ENCODE data around the gene IL27RA.
A peak's percentile ranks its signal among the peaks of the same experiment; 100 is the strongest.

Gene IL27RA

DNA sequence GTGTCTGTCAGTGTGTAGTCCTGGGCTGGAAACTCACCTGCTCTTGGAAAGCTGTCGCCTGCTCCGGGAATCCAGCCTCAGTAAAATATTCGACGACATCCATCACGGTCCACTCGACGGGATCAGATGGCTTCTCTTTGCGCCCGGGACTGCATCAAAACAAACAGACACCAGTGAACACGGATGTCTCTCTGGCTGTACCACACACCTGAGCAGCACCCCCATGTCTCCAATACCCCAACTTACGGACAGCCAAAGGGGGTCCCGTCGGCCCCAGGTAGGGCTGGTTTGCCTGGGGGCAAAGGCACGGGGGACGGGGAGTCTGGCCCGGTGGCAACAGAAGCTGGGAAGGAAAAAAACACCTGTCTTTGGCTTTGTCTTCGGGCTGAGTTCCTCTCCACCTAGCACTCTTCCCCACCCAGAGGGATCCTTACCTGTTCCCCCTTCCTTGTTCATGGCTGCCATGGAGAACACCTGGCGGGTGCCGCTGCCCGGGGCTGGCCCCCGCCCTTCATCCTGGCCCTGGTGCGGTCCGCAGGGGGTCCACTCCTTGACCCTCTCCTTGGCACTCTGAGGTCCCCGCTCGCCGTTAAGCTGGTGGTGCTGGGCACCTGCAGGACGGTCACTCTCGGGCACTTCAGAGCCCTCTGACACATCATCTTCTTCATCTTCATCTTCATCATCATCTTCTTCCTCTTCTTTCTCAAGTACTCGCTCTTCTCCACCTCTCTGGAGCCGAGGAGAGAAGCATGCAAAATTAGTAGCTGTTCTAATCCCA is 57.3 kb downstream of the IL27RA start:
- no peak for DNase-seq (ENCODE audit: low spot score)

DNA sequence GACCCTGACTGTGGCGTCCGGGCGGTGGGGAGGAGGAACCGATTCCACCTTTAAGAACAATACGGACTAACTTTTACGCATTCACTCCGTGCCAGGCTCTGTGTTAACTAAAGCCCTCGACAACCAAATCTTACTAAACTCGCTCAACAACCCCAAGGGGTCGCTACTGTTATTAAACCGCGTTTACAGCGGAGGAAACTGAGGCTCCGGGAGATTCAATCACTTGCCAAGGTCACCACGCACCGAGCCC is 57.8 kb downstream of the IL27RA start:
- peak; percentile 25 for DNase-seq (ENCODE audit: low spot score)

DNA sequence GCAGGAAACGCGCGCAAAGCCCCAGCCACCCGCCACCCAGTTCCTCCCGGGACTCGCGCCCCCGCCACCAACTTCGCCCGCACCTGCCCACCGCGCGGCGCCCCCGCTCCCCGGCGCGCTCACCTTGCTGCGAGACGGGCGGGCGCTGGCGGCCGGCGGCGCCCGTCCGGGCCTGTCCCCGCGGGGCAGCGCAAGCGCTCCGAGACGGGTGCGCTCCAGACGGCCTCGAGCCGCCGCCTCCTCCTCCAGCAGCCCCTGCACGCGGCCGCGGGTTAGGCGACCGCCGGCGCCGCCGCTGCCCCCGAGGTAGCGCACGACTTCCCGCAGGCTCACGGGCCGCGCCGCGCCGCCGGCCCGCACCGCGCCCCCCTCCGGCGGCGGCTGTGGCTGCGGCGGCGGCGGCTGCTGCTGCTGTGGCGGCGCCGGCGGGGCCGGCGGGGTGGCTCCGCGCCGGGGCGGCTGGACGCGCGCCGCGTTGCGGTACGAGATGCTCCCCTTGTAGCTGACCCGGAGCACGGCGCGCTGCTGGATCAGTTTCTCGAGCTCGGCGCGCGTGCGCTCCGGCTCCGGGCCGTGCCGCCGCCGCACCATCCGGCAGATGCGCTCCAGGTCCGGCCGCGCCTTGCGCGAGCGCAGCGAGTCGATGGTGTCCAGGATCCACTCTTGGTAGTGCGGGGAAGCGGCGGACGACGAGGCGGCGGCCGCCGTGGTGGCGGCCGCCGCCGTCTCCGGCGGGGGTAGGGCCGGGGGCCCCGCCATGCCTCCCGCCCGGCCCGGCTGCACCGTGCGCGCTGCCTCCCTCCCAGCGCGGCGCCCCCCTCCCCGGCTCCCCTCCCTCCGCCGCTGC is 58.3 kb downstream of the IL27RA start:
- DNase-seq (ENCODE audit: low spot score), result peak; percentile 56

DNA sequence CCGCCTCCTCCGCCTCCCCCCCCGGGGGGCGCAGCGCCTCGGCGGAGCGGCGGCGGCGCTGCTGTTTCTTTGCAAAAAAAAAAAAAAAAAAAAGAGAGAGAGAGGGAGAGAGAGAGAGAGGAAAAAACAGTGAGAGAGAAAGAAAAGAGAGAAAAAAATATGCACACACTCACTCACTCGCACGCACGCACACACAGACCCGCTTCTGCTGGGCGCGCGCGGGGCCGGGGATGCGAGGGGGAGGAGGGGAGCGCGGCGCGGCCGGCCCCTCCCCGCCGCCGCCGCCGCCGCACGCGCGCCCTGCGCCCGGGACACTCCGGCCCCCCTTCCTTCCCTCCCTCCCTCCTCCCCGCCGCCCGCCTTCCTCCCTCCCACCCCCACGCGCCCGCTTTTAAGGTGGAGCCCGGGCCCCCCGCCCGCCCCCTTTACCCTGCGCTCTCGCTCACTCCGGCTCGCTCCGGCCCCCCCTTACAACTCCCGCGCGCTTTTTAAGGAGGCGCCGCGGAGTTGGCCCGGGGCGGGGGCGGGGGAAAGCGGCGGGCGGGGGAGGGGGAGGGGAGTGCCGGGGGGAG is 59.0 kb downstream of the IL27RA start, which contains the start of gene SAMD1:
Gene SAMD1, minus strand, starts transcription at position 243 of the 572 bp plus-strand sequence.
- DNase-seq (ENCODE audit: low spot score), result peak; percentile 88

DNA sequence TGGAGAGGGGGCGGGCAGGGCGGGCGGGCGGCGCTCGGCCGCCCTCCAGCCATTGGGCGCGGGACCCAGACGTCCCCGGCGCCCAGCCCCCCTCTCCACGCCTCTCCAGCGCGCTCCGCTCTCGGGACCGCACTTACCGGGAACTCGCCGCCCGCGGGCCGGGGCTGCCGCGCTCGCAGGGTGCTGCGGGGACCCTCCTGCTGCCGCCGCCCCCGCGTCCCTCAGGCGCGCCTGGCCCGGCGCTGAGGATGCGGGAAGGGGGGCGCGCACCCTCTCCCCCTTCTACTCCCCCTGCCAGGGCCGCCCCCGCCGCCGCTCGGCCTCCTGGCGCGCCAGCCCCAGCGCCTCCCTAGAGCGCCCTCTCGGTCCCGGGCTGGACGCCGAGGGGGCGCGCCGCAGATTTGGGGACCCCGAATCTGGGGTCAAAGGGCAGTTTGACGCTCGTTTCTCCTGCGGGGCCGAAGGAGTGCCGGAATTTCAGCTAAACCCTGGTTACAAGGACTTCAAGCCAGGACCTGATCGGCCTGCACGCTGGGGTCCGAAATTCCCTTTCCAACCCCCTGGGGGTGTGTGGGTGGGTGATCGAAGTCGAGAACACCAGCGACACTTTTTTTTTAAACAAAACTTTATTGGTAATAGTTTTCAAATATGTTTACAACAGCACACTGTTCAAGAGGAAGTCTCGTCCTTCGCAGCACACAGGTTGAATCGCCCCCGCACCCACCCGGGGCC is 59.7 kb downstream of the IL27RA start:
- DNase-seq (ENCODE audit: low spot score), result peak; percentile 91

- peak; percentile 61 for DNase-seq (ENCODE audit: low spot score)
Observed at GRCh38 chr19:14091813-14092462, 60.4 kb downstream of the IL27RA start.

DNA sequence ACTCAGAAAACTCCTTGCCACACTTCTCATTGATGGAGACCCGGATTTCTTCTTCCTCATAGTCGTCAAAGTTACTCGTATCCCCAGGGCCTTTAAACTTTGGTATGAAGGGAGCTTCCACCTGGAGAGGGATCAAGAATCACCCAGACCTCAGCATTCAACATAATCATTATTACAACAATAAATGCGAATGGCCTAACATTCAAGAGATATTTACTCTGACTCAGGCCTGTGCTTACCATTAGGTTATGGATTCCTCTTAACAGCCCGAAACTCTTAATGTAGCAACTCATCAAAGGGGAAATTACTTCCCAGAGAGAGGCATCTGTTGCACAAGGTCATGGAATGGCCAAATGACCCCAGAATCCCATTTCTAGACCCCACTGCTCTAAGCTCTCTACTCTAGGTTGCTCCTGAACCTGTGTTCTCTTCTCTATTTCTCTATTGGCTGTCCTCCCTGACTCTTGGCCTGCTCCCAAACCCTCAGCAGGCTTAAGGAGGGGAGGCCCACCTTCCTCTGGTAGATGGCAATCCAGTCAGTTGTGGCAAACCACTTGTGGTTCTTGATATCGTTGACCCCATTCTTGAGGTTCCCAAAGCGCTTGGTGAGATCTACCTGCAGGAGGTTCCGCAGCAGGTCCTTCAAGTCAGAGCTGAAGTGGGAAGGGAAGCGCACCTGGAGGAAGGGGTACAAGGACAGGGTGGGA is 61.7 kb downstream of the IL27RA start:
- no peak for DNase-seq (ENCODE audit: low spot score)

GRCh38 chr19:14094854-14095253 is 63.3 kb downstream of the IL27RA start:
- DNase-seq (ENCODE audit: low spot score), result no peak

- no peak for DNase-seq (ENCODE audit: low spot score)
Observed at GRCh38 chr19:14096272-14096992, 64.9 kb downstream of the IL27RA start.

GRCh38 chr19:14097532-14098151 is 66.1 kb downstream of the IL27RA start:
- no peak for DNase-seq (ENCODE audit: low spot score)

GRCh38 chr19:14101003-14101545 is 69.5 kb downstream of the IL27RA start:
- DNase-seq (ENCODE audit: low spot score), result no peak

- no peak for DNase-seq (ENCODE audit: low spot score)
Observed at GRCh38 chr19:14102102-14102696, 70.6 kb downstream of the IL27RA start.

DNA sequence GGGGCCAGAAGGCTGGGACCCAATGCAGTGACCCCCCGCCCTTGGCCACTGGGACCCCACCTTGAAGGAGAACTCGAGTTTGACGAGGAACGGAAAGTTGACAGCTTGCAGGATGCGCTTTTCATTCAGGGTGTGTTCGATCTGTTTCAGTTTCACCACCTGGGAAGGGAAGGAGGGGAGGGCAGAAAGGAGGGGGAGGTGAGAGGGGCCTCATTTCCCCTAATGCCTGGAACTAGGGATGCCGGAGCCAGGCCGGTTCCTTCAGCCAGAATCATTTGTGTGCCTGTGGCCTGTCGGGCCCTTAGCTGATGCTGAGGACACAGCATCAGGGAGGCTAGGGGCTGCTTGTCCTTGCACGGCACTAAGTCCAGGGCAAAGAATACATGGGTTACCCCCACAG is 71.2 kb downstream of the IL27RA start:
- no peak for DNase-seq (ENCODE audit: low spot score)
